ENCODE data around the gene ZBTB16.

The ZBTB16 gene

DNA sequence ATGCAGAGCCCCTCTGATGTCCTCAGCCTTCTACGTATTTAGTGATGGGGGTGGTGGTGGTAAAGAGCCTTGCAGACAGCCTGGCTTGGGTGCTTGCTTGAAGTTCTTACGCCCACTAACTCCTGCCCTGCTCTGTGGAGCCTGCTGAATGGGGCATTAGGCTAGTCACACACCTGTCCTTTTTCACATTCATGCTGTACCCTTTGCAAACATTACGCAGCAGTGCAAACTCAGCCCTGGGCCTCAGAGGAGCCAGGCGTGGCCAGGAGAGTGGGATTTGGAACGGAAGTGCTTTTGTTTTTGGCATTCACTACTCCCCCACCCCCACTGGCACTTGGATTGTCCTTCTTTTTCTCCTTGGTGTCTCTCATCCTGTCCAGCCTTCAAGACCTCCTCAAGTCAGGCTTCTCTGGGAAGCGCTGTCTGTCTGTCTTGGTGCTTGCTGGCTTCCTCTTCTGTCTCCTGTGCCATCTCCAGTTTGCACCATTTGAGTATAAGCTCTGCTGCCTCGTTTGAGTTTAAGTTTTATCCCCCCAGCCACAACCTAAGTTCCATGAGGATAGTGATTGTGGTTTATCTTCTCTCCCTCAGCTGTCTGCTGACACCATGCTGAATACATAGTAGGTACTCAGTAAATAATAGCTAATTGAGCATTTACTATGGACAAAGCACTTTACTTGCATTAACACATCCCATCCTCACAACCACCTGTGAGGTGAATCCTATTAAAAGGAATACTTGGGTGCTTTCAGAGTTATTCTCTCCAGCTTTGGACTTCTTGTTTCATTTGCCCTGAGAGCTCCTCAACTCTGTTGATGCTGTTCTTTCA is 26.7 kb downstream of the ZBTB16 start:
- DNase-seq, result no peak

DNA sequence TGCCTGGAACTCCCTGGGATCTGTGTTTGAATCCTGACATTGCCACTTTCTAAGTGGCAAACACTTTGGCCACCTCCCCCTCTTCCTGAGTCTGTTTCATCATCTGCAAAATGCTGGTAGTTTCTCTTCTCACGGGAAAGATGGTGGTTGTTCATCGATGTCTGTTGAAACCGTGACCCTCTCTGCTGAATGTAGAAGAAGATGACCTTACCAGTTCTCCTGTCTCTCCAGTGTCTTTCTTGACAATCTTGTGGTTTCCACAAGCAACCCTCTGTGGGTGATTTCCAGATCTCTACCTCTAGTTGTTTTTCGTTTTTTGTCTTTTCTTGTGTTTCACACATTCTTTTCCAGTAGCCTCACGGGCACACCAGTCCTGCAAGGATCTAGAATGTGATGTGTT is 27.5 kb downstream of the ZBTB16 start:
- DNase-seq, result no peak

DNA sequence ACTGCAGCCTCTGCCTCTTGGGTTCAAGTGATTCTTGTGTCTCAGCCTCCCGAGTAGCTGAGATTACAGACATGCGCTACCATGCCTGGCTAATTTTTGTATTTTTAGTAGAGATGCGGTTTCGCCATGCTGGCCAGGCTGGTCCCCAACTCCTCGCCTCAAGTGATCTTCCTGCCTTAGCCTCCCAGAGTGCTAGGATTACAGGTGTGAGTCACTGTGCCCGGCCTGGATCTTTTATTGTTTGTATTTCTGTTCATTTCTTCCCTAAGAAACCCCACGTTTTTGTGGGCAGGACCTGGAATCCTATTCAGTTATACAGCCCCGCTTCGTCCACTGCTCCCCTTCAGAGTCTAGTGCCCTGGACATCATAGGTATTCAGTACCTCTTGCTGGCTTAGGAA is 28.7 kb downstream of the ZBTB16 start:
- no peak for DNase-seq

DNA sequence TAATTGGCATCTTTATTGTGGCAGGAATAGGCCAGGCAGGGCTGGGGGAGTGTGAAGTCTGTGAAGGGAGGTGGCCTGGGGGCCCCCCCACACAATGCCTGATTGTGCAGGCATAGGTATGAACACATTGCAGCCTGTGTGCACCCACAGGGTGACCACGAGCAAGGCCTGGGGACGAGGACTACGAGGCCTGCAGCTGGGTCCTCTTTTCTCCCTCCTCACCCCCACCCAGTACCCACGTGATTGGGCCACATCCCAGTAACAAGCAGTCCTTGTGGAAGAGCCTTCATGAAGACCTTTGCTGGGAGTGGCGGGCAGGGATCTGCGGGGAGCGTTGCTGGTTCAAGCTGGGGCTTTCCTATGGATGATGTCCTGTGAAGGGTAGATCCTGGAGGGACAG is 29.3 kb downstream of the ZBTB16 start:
- no peak for DNase-seq

DNA sequence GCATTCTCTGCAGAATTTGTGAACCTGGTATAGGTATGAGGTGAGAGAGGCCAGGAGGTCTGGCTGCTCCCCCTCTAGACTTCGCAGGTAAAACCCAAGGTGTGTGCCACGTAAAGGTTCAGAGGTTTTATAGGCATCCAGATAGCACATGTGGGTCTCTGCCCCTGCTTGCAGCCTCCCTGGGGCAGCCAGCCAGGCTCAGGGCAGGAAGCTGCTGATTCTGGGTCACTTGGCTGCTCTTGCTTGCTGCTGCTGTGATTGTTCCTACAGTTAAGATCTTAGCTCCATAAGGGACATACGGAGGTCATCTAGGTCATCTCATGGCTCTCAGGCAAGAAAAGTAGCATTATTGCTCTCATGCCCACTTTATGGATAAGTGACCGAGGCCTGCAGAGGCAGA is 30.2 kb downstream of the ZBTB16 start:
- no peak for DNase-seq

DNA sequence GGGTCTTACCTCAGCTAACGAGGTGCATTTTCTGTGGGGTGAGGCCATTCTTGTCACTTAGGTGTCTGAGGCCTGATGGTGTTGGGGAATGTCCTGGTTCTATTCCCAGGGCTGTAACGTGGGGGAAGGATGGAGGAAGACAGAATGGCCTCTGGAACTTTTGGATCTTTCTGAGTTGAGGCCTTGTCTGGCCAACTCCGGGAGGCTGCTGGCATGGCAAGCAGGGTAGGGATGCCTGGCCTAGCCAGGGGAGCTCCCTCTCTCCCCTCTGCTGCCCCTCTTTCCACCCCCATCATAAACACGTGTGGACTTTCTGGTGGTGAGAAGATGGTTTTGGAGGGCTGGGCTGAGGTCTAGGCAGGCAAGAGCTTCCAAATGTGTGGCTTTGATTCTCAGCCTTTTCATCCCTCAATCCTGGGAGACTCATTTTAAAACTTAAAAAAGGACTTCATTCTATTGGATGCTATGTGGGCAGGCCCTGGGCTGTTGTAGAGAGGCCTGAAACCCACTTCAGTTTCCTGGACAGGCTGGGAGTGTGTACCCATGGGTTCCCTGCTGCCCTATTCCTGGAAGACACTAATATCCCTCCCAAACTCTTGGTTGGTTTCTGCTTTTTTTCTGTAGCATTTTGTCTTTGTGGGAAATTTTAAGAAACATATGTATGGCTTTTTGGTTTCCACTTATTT is 30.9 kb downstream of the ZBTB16 start:
- DNase-seq, result no peak

DNA sequence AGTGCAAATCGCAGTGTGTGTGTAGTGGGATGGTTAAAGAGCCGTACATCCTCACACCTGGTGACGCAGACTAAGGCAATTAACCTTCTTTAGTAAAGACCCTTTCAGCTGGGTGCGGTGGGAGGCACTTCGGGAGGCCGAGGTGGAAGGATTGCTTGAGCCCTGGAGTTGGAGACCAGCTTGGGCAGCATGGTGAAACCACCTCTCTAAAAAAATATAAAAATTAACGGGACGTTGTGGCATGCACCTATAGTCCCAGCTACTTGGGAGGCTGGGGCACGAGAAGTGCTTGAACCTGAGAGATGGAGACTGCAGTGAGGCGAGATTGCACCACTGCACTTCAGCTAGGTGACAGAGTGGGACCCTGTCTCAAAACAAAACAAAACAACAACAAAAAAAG is 31.5 kb downstream of the ZBTB16 start:
- DNase-seq, result no peak

DNA sequence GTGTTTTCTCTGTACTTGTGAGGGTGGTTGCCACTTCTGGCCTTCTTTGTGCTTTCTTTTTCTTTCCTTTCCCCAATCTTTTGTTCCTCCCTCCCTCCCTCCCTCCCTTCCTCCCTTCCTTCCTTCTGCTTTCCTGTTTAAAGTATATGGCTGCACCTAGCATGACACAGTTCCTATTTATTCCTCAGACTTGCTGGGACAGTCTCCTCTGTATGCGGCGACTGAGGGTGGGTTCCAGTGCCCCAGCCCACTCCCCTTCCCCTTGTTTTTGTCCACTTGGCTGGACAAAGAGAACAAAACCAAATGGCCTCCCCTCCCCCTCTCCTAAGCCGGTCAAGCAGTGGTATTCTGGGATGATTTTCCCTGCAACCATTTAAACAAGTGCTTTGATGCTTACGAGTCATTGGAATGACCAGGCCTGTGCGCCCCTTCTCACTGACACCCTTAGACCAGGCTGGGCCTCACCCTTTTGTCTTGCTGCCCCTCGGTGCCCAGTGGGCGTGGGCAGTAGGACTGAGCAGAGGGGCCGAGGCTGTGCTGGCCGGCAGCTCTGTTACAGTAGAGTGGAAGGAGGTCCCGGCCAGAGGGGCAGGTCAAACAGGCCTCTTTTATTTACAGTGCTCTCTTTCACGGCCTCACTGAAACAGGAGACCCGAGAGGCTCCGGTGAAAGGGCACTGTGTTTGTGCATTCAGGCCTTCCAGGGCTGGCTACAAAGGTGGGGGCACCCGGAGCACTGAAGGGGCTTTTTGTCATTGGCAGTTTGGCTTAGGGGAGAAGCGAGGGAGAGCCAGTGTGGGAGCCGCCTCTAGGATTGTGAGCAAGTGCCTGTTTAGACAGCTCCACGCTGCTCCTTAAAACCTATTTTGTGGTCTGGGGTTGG is 32.2 kb downstream of the ZBTB16 start:
- no peak for DNase-seq

DNA sequence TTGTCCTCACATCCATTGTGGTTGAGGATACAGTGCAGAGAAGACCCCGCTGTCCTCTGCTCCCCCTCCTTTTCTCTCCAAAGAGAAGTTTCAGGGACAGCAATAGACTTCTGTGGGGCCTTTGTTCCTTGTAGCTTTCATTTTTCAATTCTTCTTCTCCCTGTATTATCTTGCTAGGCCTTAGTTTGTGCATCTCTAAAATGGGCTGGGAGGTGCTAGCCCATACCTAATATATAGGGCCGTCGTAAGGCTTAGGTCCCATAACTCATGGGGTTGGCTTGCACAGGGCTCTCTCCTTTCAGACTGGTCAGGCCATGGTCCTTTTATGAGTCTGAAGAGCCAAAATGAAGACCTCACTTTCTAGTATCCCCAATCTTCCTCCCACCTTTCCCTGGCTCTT is 33.0 kb downstream of the ZBTB16 start:
- DNase-seq, result no peak

DNA sequence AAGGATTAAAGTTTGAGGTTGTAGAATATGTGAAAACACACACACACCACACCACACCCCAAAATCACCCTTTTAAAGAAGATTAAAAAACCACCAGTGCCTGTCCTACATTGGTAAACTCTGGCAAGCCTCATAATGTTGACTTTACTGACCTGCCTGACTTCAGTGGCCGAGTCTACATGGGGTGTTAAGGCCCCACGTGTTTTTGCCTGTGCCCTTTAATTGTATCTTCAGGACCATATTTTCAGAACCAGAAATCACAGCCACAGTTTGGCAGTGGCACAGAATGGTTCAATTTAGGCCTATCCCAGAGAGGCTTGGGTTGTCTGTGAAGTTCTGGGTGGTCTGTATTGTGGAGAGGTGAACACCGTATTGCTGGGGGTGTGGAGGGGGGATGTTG is 33.4 kb downstream of the ZBTB16 start:
- no peak for DNase-seq

DNA sequence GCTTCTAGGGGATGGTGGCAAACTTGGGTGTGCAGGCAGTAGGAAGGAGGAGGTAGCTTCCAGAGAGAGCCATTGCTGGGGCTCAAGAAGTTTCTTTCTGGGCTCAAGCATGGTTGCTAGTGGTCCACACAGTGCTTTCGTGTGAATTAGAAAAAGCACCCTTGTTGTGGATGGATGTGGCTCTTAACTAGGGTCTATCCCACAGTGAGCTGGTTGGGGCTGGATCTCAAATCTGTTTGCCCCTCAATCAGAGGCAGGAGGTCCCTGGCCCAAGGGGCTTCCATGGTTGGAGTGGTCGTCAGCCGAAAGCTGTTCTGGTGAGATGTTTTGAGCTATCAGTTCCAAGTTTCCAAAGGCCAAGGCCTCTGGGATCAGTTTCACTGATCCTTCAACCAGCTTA is 35.0 kb downstream of the ZBTB16 start:
- DNase-seq, result no peak

DNA sequence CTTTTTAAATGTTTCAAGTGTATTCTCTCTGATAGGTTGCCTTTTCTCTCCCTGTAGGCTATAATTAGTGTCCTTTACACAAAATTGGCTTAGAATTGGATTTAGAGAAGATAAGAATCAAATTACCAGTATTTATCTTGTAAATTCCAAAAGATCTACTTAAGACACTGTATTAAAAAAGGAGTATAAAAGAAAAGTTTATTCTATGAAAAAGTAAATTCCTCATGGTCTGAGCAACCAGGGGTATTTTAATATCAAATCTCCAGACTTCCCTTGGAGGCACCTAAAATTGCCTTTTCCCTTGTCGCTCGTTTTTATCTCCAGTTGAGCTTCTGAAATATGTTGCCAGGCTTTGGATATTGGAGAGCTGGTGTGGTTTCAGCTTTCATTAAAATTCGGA is 36.4 kb downstream of the ZBTB16 start:
- no peak for DNase-seq

DNA sequence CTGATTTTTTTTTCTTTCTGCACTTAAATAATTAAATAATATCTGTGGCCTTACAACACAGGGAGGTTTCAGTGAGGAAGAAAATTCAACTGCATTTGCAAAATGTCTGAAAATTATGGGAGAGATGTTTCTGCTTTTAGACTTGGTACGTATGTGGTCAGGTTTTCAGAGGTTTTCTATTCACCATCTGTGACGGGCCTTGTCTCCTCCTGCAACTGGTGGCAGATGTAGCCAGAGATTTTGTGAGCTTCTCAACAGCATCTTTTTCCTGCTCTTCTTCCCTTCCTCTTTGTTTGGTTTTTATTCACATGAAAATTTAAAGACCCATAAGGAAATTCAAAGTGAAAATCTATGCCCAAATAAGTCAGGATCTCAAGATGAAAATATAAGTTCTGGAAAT is 38.3 kb downstream of the ZBTB16 start:
- DNase-seq, result no peak

DNA sequence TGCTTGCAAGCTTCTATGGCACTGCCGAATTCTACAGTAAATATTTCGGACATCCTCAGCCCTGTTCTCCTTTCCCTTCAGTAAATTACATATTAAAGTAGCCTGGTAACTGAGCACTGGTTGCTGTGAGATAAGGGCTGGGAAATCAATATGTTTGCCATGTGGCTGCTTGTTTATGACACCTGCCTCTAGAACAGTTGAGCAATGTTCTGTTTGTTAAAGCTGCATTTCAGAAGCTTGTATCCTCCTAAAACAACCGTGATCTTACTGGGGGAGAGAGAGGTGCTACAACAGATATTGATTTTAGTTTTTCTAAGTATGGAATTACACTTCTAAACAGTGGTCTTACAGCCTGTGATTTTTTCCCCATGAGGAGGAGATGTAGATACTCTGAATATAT is 39.4 kb downstream of the ZBTB16 start:
- peak; percentile 10 for DNase-seq

DNA sequence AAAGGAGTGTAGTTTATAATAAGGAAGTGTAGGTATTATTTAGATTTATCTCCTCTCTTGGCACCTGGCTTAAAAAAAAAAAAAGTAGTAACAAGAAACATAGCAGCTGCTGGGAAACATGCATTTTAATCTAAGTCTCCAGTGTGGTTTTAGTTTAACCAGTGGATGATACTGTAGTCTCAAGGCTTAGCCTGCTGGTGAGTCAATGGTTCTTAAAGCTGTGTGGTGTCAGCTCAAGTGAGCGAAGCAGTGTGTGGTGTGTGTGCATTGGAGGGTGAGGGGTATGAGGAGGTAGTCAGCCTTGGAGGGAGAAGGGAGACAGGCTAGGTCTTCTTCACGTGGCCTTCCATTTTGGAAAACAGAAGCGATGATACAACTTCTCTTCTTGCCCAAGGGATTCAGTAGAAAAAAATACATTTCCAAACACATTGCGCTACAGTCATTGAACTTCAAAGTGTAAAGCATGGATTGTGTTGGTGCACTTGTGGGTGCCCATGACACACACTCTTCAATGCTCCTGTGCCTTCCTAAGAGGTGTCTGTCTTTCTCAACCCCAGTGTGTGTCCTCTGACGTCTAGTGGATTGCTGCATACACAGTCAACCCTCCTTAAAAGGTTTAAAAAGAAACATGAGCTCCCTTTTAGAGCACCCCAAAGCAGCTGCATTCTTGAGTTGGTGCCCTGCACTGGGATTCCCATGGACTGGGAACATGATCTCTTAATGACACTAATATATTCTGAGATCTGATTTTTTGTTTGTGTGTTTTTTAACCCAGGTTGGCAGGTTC is 40.1 kb downstream of the ZBTB16 start:
- no peak for DNase-seq

DNA sequence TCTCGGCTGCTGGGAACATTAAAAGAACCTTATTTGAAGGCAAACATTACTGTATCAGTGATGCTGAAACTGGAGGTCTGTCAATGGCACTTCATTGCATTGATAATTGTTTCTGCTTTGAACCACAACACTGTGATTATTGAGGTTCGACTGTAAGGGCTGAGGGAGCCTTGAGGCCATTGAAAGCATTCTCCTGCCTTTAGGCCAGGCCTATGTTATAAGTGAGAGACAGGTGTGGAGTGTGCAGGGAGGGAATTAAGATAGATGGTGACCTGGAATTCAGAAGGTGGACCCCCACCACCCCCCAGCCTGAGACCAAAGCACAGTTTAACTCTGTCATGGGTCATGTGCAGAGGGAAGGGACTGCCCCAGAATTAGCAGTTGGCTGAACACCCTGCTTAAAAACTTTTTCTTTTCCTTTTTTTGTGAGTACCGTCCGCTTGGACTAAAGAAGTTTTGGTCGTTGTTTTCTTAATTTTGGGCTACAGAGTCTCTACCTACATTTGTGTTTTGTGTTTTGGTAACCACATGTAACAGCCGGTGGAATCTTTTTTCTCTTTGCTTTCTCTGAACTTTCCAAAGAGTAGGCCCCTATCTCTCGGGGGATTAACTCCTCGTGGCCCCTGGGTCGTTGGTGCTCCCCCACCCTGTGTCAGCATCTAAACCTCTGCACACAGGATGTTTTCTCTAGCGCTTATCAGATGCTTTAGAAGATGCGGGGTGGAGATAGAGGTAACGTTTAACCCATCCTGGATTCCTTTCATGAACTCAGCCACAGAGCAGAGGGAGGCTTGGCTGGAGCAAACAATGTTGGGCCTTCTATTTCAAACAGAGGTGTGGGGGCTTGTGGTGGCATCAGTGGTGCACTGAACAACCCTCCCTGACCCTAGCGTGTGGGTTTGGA is 43.7 kb downstream of the ZBTB16 start:
- DNase-seq, result no peak

DNA sequence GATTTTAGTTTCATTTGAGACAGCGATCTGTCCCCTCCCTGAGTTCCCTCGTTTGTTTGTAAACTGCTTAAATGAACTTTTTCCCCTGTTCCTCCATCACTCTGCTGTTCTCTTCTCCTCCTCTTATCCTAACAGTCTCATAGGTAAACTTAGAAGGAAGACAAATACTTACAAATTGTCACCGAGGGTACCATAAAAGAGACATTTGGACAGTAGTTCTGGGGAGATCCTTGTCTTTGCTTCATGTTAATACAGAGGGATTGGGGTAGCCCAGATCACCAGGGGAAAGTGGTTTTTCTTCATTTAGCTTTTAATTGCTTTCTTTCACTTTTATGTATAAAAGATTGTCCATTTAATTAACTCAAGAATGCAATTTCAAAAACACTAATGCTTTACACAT is 46.1 kb downstream of the ZBTB16 start:
- DNase-seq, result no peak

DNA sequence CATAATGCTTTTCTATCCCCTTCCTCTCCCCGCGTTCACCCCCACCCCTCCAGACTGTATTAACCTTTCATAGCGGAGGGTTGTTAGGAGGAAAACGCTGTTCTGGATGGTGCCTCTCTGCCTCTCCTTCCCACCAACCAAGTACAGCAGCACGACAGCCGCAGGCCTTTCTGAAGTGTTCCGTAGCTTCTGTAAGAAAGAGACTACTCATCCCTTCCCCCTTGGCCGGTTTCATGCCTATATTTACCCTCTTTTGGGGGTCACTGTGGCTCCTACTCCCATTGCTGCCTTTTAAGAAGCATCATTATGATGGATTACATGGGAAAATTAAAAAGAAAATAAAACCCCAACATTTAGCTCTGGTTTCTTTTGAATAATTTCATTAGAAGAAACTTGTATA is 46.5 kb downstream of the ZBTB16 start:
- DNase-seq, result no peak

DNA sequence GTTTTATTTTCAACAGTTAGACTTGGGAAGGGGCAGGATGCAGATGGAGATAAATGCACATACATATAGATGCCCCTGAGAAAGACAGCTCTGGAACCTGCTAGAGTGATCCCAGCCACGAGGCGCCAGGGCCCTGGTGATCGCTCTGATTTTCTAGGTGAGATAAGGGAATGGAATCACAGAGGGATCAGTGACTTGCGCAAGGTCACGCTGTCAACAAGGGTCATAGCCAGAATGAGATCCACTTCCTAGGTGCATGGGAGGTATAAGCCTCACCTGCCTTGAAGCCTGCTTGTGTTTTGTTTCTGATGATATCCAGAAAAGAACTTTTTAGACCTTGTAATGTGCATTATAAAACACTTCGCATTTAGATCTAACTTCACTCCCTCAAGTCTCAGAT is 47.5 kb downstream of the ZBTB16 start:
- no peak for DNase-seq

DNA sequence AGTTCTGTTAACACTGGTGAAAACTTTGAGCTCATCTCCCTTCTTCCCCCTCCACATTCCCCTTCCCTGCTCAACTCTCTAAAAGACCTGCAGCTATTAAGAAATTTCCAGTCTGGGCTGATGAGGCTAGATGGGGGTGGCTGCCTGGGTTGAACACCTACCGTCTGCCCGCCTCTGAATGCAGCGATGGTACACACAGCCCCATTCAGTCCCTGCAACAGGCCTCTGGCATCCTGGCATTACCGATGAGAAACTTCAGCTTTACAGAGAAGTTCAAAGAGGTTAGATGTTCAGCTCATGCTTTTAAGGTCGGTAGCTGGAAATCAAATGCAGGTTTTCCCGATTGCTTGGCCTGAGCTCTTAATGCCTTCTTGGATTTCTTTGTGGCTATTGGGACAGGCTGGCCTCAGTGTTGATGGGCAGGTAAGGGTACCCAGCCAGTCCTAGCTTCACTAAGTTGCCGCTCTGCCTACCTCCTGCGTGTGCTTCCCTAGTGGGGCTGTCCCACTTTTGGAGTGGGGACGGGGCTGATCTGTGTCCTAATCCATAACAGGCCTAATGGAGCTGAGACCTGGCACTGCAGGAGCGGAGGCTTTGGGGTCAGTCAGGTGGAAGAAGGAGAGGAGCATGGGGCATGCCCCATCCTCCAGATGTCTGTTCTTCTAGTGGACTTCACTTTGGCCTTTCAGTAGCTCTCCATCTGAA is 49.1 kb downstream of the ZBTB16 start:
- no peak for DNase-seq

Measured in NCI-H1105 treated with DMSO at 0.1 percent for 48 hours (cell line).